Left lobe of liver (tissue), 2 donors: ENCODE measurements around the gene NGEF. TPM values are rescaled to one million over a fixed set of nuclear protein-coding genes. Genes with fewer than 3 reads are reported as not detected.
"Not testable (repeated sequence)": the region's sequence is repeated elsewhere in the genome, so short reads cannot be mapped to it uniquely, and the experiment has no call there.

Experiments used
- ATAC-seq: fragments of 200-7000 bp; cut with Tn5 transposase; one replicate; pipeline ENCODE4 v1.9.1; 2020; ENCODE audit warnings: mild to moderate bottlenecking, moderate library complexity
- DNase-seq: peaks from one replicate; pipeline ENCODE4 v3.0.0-alpha.2; 2020; ENCODE audit warnings: low spot score
- total RNA-seq: library from RNA; stranded (reverse); gene quantifications from one replicate; pipeline ENCODE4 v1.2.1, GENCODE V29; 2021
- donor health status: DM: no; HTN: no; CAD: no; lungs with moderate emphysema.
- donor health status: DM: no; HTN: yes; CAD: no.

The NGEF gene
- total RNA-seq, 1 donor from 2014 or later: 23.7 TPM

DNA sequence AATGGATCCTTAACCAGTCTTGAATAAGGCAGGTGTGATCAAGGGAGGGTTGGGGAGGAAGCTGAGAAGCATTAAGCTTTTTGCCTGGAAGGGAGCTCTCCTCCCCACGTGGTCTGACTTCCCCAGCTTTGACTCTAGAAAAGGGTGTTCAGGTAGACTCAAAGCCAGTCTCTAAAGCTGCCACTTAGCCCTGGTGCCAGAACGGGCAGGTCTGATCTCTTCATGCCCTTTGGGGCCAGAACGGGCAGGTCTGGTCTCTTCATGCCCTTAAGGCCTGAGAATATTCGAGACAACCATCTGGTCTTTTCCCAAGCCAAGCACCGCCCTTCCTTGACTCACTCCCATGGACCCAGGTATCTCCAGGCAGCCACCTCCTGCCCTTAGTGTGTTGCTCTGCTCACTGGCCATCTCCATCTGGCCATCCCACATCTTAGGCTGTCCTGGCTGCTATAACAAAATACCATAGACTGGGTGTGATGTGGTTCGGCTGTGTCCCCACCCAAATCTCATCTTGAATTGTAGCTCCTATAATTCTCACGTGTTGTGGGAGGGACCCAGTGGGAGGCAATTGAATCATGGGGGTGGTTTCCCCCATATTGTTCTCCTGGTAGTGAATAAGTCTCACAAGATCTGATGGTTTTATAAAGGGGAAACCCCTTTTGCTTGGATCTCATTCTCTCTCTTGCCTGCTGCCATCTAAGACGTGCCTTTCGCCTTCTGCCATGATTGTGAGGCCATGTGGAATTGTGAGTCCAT, 83.6 kb downstream of the NGEF start:
- DNase-seq (no peak), ATAC-seq (no peak)

DNA sequence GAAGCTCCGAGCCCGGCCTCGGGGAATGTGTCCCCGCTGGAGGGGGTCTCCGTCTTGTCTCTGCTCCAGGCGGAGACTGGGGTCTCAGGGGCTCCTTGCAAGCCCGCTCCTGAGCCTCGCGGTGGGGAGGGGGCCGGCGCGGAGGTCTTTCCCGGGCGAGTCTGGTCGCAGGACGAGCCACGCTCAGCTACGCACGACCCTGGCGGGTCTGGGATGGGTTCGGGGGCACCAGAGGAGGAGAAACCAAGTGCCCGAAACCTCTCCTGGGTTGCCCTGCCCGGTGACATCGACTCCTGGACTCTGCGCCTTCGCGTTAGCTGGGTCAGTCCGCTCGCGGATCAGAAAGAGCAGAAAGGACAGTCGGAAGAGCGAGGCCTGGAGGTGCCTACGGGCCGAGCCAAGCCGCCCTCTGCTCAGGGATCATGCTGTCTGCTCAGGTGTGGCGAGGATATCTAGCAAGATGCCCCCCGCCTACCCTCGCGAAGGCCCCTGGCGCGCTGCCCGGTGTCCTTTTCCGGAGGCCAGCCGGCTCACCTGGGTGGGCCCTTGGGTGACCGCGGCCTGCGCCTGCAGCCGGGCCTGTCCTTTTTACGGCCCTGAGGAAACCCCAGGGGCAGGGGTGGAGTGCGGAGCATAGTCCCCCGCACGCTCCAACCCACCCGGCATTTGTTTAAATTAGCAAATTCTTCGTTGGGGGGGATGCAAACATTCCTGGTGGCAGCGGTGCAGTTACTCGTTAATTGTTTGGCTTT, 84.3 kb downstream of the NGEF start:
- ATAC-seq (peak; percentile 22), DNase-seq (no peak)

DNA sequence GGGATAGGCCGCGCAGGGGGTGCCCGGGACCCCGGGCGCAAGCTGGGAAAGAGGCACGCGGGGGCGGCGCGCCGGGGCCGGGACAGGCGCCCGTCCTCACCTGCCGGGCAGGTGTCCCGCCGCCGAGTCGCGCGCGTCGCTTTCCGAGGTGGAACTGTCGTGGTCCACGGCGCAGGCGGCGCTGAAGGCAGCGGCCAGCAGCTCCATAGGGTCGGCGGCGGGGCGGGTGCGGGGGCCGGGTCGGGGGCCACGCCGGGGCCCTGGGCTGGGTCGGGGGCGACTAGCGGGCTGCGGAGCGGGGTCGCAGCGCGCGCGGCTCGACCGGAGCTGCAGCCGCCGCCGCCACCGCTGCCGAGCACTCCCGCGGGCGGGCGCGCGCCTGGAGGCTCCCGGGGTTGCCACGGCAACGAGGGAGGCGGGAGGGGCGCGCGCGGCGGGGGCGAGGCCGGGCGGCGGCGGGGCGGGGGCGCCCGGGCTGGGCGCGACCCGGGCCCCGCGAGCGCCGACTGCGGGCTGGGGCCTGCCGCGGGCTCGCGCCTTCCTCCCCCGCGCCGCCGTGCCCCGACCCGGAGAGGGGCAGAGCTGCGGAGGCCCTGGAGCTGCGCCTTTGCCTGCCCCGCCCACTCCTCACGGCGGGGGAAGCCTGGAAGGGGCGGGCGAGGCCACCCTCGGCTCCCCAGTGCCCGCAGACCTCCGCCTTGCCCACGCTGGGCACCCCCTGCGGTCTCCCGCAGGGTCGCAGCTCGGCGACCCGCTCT, 85.1 kb downstream of the NGEF start:
- no peak for ATAC-seq
- no peak for DNase-seq

DNA sequence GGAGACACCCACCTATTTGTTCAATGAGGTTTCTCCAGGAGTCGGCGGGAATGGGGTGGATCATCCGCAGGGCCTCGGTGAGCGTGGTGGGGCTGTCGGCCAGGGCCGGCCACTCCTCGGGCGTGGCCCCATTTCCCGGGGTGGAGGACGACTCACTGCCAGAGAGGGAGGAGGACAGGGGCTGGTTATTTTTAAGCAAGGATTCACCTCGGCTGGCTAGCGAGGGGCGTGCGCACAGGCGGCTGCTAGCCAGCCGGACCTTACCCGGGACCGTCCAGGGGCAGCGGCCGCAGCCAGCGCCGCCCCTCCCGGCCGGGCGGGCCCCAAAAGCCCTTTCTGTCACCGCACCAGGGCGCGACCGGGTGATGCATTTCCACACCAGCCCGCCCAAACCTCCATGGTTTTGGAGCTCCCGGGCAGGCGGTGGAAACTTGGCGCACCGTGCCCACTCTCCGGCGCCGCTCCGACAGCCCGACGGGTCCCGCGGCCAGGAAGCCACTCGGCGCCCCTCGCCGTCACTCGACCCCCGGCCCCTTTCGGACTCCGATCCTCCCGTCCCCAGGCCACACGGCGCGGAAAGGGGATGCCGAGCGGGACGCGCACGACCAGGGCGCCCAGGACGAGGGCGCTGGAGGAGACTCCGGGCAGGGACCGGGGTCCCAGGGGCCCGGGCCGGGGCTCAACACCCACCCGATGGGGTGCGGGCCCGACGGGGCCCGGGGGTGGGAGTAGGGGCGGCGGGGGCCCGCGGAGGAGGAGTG, 85.8 kb downstream of the NGEF start:
- ATAC-seq (no peak), DNase-seq (no peak)

DNA sequence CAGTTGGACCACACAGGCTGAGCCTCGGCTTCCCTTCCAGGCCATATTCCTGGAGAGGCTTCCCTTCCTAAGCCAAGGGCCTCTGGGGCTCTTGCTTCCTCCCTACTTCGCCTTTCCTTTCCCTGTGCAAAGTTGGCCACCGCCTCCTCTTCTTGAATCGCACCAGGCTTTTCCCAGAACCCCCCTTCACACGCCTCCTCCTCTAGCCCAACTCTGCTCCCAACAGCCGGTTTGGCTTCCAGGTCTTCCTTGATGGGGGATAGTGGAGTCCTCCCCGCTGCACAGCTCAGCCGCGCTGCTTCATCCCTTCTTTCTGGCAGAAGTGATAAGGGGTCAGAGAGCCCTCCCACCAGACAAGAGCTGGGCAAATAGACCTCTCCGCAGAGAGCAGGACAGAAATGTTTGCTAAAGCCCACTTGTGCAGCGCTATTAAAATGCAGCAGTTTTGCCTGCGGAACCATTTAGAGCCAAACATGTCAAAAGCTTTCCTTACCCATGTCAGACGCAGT, 86.6 kb downstream of the NGEF start:
- ATAC-seq (no peak), DNase-seq (no peak)

DNA sequence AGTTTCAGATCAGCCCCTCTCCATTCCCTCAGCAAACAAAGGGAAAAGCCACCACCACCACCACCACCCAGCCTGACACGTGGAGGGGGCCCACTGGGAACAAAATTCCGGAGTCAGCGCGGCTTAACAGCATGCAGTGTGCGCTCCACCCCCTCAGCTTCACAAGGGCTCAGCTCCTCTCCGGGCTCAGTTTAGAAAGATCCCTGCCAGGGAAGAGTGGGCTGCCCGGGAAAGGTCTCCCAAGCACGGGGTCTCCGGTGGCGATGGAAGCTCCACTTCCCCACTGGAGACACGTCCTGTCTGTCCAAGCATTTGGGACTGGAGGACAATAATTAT, 87.3 kb downstream of the NGEF start:
- DNase-seq (no peak), ATAC-seq (no peak)

DNA sequence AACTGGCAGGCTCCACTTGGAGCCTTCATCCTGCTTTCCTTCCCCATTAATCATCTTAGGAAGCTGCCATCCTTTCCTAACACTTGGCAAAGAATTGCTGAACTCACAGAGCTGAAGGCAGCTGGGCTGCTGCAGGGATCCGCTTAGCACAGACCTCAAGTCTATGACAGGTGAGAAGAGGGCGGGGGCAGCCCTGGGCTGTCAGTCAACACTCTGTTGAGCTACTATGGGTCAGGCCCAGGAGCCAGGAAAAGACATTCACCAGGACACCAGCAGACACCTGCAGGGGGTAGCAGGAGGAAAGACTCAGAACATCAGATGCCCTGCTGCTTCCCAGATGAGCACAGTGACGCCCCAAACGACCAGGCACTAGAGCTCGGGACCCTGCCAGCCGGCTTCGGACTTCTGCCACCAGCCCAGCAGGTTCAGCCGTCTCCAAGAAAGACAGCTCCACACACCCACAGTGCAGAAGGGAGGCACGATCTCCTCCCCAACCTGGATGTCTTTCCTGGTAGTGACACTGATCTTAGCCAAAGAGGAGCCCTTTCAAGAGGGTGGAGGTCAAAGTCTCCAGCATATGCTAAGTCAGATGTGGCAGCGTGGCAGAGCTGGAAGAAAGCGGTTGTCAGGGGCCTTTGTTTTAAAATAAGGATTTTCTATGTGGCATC, 87.8 kb downstream of the NGEF start:
- ATAC-seq (no peak), DNase-seq (no peak)

DNA sequence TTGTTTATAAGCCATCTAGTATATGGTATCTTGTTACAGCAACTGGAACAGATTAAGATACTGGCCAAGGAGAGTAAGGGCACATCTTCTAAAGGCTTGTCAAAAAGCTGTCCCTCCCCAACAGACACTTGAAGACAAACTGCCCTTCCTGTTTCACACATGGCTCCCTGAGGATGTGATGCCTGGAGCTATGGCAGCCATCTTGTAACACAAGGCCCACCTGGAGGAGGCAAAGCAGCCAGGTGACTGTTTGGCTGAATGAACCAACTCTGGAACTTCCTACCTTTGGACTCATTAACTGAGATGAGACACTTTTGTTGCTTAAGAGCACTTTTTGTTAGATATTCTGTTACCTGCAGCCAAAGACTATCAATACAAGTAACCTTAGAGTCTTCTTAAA, 88.6 kb downstream of the NGEF start:
- DNase-seq: no peak
- ATAC-seq: no peak

DNA sequence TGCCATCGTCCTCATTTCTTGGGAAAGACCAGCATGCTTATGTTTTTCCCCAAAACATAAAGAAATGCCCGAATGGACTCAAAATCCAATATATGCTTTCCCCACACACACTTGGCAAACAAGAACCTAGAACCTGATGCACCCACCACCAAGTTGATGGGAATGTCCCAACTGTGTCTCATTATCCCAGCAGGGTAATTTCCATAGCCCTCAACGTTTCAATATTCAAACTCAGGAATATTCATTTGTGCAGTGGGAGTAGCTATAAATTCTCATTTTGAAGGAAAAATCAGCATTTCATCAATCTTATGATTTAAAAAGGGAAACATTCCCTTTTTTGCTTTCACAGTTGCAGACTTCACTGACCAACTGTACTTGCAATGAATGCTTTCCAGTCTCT, 92.3 kb downstream of the NGEF start:
- no peak for ATAC-seq
- no peak for DNase-seq

DNA sequence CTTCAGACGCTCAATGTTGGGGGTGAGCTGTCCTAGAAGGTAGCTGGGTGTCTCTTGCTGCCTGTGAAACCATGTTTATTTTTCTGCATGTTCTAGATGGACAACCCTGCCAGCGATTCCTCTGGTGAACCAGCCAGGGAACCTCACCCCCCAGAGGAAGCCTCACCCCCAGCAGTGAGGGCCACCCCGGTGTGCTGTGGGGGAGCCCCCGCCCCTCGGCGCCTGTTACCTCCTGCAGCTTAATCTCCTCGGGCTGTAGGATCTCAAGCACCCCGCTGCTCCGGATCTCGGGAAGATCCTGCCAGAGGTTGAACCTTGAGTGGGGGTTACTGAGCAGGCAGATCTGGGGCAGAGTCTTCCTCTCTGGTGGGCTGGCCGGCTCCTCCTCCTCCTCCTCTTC, 93.0 kb downstream of the NGEF start:
- no peak for DNase-seq
- ATAC-seq: no peak

DNA sequence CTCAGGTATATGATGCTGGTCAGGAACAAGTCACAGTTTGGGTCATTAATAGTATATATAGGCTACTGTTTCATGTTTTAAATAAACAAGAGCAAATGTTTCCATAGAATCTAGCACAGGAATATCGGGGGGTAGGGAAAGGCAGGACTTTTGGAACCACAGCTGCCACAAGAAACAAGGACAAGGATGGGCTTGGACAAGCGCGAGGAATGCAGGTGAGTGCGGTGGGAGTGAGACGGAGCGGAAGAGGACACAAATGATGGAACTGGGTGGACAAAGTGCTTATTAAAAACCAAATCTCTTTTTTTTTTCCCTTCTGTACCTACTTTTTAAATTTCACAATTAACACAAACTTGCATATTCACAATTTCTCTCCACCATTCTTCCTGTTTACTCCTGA, 93.9 kb downstream of the NGEF start:
- no peak for ATAC-seq
- DNase-seq: no peak

DNA sequence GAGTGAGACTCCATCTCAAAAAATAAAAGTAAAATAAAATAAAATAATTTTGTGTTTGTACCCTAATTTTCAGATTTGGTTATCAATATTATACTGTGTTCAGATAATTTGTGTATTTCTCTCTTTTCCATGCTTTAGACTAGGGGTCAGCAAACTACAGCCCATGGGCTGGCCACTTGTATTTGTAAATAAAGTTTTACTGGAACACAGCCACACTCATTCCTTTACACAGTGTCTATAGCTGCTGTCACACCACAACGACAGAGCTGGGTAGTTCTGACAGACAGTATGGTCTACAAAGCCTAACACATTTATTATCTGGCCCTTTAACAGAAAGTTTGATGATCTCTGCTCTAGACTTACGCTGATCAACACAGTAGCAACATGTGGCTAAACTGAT, 99.2 kb downstream of the NGEF start:
- no peak for ATAC-seq

DNA sequence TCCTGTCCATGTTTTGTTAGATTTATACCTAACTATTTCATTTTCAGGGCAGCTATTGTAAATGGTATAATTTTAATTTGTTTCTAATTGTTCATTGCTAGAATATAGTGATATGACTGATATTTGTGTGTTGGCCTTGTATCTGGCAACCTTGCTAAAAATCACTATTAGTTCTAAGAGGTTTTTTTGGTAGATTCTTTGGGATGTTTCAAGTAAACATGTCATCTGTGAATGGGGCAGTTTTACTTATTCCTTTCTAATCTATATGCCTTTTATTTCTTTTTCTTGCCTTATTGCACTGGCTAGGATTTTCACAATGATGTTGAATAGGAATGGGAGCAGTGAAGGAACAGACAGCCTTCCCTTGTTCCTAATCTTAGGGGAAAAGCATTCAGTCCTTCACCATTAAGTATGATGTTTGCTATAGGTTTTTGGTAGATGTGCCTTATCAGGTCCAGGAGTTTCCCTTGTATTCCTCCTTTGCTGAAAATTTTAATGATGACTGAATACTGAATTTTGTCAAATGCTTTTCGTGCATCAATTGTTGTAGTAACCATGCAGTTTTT, 101.3 kb downstream of the NGEF start:
- ATAC-seq: no peak
- DNase-seq: no peak

More for the DNA sequence above, 99.2 kb downstream of the NGEF start:
- no peak for DNase-seq

DNA sequence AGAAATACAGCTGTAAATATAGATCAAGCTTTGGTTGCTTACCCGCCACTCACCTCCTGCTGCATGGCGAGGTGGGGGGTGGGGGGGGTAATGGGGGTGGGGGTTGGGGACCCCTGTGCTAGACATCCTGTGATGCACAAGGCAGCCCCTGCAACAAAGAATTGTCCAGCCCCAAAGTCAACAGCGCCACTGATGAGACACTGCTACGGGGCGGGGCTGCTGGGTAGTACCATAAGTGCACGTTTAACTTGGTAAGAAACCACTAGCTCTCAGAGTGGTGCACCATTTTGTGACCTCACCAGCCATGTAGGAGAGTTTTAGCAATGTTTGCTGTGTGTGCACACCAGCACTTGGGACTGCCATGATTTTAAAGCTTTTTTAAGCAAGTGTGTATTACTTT, 102.7 kb downstream of the NGEF start:
- DNase-seq (no peak), ATAC-seq (no peak)

DNA sequence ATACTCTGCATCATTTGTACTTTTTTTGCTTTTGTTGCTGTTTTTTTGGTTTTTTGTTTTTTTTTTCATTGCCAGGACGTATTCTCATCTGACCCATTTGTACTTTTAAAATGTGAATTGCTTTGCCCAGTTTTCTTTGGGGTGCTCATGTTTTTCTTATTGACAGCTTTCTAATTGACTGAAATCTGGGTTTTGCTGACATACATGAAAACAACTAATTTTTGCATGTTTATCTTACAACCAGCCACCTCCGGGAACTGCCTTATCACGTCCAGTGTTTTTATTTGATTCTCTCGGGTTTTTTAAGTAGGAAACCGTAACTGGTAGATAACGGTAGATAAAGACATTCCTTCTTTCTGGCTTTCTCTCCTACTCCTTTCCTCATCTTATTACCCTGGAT, 104.4 kb downstream of the NGEF start:
- DNase-seq (no peak), ATAC-seq (no peak)

DNA sequence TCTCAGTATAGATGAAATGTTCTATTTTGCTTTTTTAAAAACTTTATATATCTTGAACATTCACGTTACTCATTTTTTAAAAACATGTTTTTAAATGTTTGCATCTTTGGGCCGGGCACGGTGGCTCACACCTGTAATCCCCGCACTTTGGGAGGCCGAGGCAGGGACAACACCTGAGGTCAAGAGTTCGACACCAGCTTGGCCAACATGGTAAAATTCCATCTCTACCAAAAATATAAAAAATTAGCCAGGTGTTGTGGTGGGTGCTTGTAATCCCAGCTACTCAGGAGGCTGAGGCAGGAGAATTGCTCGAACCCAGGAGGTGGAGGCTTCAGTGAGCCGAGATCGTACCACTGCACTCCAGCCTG, 105.4 kb downstream of the NGEF start:
- DNase-seq, ATAC-seq: not testable (repeated sequence)

DNA sequence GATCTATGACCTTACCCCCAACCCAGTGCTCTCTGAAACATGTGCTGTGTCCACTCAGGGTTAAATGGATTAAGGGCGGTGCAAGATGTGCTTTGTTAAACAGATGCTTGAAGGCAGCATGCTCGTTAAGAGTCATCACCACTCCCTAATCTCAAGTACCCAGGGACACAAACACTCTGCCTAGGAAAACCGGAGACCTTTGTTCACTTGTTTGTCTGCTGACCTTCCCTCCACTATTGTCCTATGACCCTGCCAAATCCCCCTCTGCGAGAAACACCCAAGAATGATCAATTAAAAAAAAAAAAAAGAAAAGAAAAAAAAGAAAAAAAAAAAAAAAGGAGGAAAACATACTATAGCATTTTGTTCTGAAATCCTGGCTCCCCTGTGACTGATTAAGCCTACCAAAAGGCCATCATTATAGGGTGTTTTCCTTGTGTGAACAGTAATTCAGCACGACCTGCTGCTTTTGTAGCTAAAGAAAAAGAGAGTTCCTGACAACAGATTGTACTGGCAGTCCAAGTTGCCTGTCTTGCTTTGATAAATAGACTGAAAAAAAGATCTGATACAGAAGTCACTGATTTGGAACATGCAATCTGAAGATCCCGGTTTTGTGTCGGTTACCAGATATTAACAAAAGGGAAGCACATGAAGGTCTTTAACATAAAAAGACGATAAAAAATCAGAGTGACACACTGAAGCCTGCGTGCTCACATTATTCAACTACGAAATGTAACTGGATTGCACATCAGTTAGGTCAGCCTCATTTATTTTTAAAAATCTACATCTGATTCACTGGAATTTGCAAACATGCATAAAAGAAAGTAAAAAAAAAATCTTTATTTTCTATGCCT, 106.0 kb downstream of the NGEF start:
- not testable (repeated sequence) for ATAC-seq, DNase-seq

DNA sequence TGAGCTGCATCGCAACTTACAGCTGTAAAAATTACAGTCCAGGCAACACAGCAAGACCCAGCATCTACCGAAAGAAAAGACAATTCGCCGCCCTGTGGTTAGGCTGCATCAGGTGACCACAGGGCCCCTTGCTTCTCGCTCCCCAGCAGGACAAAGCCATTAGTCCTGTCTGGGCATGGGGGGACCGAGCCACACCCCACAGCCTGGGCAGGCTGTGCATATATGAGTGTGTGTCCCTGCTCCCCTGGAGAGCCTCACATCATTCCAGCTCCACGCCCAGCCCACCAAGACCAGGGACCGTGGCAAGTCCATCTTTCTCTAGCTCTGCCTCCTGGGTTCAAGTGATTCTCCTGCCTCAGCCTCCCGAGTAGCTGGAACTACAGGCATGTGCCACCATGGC, 109.1 kb downstream of the NGEF start:
- no peak for DNase-seq
- no peak for ATAC-seq
